ENCODE data around the gene ADAMTS17. TPM values are rescaled to one million over a fixed set of nuclear protein-coding genes. Genes with fewer than 3 reads are reported as not detected.

ADAMTS17 gene
- total RNA-seq, 2 experiments from 2014 or later = 0.99 to 1.2 TPM

- peak overlapping the region; percentile 80 for H3K4me3 Mint-ChIP-seq
- H3K27me3 Mint-ChIP-seq = peaks cover 11% of the 10 kb centered on the region
- H3K36me3 Mint-ChIP-seq = no peaks in the 10 kb centered on the region
- ChIA-PET CTCF (interaction anchor here (0.6 to 6.7 kb wide), 68 partner anchors 7 to 1078 kb away, joined by 3 to 182 read pairs (median 4); partner anchors contain the start of genes ADAMTS17, ASB7, LINS1 and LRRK1), POLR2A (interaction anchor here (0.6 to 1.8 kb wide), 6 partner anchors 9 to 246 kb away, joined by 3 to 5 read pairs (median 4); partner anchors contain the start of gene ADAMTS17)
- intact Hi-C loops (cut with micrococcal nuclease) = loop anchor here (1.0 kb wide), 4 partner anchors 33 to 658 kb away; no protein-coding TSS in a partner anchor
- H3K27ac Mint-ChIP-seq = peak overlapping the region; percentile 67
- no peaks in the 10 kb centered on the region for H3K9me3 Mint-ChIP-seq
- peaks cover 6% of the 10 kb centered on the region for H3K4me1 Mint-ChIP-seq (ENCODE audit: low read depth)
- DNase-seq = no peak
Observed at GRCh38 chr15:100350434-100351226, 8.9 kb upstream of the ADAMTS17 start.

DNA sequence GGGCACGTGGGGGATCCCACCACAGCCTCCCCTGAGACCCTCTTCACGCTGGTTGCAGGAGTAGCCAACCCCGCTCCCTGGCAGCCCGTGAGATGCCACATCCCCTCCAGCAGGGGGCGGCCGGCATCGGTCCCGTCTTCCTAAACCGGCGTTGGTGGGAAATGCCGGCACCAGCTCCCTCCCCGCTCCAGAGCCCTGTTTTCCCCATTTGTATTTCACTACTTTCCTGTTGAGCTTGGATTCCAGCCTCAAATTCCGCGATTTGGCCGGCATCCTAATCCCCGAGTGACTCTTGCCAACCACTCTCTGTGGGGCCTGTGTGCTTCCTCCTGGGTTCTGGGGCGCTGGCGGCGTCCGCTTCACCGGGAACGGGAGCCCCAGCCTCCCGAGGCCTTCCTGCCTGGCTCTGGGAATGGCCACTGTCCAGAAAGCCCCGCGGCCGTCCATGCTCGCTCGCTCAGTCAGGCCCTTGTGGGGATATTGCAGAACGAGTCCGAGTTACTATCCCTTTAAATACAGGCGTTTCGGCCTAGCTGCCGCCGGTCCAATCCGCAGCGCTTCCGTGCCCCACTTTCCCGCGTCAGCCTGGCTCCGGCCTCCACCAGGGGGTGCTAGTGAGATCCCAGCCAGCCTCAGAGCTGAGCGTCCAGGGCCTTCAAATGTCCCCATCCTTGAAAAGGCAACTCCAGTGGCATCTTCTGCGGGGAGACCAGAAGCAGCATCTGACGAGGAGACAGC, 8.1 kb upstream of the ADAMTS17 start:
- intact Hi-C loops (cut with micrococcal nuclease) = loop anchor here (1.0 kb wide), 5 partner anchors 33 to 658 kb away; no protein-coding TSS in a partner anchor
- H3K36me3 Mint-ChIP-seq = no peaks in the 10 kb centered on the region
- ChIA-PET POLR2A (interaction anchor here (0.6 to 1.8 kb wide), 8 partner anchors 8 to 252 kb away, joined by 3 to 5 read pairs (median 4); partner anchors contain the start of genes ADAMTS17, ASB7 and LINS1), CTCF (interaction anchor here (0.5 to 6.7 kb wide), 73 partner anchors 8 to 1077 kb away, joined by 3 to 182 read pairs (median 4); partner anchors contain the start of genes ADAMTS17, ASB7, LINS1 and LRRK1)
- peak overlapping the region; percentile 80 for H3K4me3 Mint-ChIP-seq
- H3K27me3 Mint-ChIP-seq = peaks cover 7% of the 10 kb centered on the region
- peak overlapping the region; percentile 69 for H3K27ac Mint-ChIP-seq
- DNase-seq = peak; percentile 94
- no peaks in the 10 kb centered on the region for H3K9me3 Mint-ChIP-seq
- peaks cover 6% of the 10 kb centered on the region for H3K4me1 Mint-ChIP-seq (ENCODE audit: low read depth)

- POLR2A ChIA-PET = interaction anchor here (0.7 to 1.8 kb wide), 2 partner anchors 222 to 253 kb away, joined by 4 read pairs; partner anchors contain the start of genes ASB7 and LINS1
- H3K36me3 Mint-ChIP-seq = no peaks in the 10 kb centered on the region
- peaks cover 6% of the 10 kb centered on the region for H3K4me1 Mint-ChIP-seq (ENCODE audit: low read depth)
- H3K27ac Mint-ChIP-seq = no peak overlapping the region
- H3K4me3 Mint-ChIP-seq = peak overlapping the region; percentile 80
- DNase-seq = no peak
- CTCF ChIA-PET = interaction anchor here (0.7 to 6.7 kb wide), 37 partner anchors 9 to 945 kb away, joined by 3 to 182 read pairs (median 6); partner anchors contain the start of genes ADAMTS17, ASB7, LINS1 and LRRK1
- peaks cover 5% of the 10 kb centered on the region for H3K27me3 Mint-ChIP-seq
- H3K9me3 Mint-ChIP-seq = no peaks in the 10 kb centered on the region
- intact Hi-C loops (cut with micrococcal nuclease) = loop anchor here (1.0 kb wide), 1 partner anchor 249 kb away; no protein-coding TSS in a partner anchor
Observed at GRCh38 chr15:100349321-100349695, 7.5 kb upstream of the ADAMTS17 start.

DNA sequence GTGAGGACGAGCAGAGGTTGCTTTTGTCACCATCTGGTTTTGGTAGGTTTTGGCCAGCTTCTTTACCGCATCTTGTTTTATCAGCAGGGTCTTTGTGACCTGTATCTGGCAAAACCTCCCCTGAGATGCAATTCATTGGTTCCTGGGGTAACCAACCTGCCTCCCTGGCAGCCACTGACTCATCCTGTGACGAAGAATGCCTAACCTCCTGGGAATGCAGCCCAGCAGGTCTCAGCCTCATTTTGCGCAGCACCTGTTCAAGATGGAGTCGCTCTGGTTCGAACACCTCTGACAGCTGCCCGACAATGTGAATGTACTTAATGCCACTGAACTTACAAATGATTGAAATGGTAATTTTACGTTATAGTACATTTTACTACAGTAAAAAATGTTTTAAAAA, 6.8 kb upstream of the ADAMTS17 start:
- Mint-ChIP-seq H3K36me3 (no peaks in the 10 kb centered on the region), H3K27me3 (peaks cover 5% of the 10 kb centered on the region), H3K4me1 (ENCODE audit: low read depth) (peaks cover 6% of the 10 kb centered on the region), H3K9me3 (no peaks in the 10 kb centered on the region), H3K4me3 (no peak overlapping the region), H3K27ac (no peak overlapping the region)
- no peak for DNase-seq
- POLR2A ChIA-PET = no interaction called here
- intact Hi-C loops (cut with micrococcal nuclease) = no loop called here
- CTCF ChIA-PET = interaction anchor here (0.9 to 6.7 kb wide), 13 partner anchors 10 to 569 kb away, joined by 3 to 182 read pairs (median 27); partner anchors contain the start of genes ADAMTS17, ASB7, LINS1 and LRRK1

- H3K27me3 Mint-ChIP-seq = peaks cover 4% of the 10 kb centered on the region
- H3K36me3 Mint-ChIP-seq = no peaks in the 10 kb centered on the region
- CTCF ChIA-PET = interaction anchor here (1.2 to 6.7 kb wide), 3 partner anchors 8 to 226 kb away, joined by 4 to 182 read pairs (median 10); partner anchors contain the start of gene ADAMTS17
- intact Hi-C loops (cut with micrococcal nuclease) = no loop called here
- POLR2A ChIA-PET = no interaction called here
- H3K4me1 Mint-ChIP-seq (ENCODE audit: low read depth) = peaks cover 6% of the 10 kb centered on the region
- H3K4me3 Mint-ChIP-seq = no peak overlapping the region
- H3K9me3 Mint-ChIP-seq = no peaks in the 10 kb centered on the region
- H3K27ac Mint-ChIP-seq = no peak overlapping the region
- no peak for DNase-seq
Observed at GRCh38 chr15:100346866-100347512, 5.2 kb upstream of the ADAMTS17 start.

- CTCF ChIA-PET = interaction anchor here (1.1 to 2.1 kb wide), 4 partner anchors 10 to 663 kb away, joined by 3 to 6 read pairs (median 4); no protein-coding TSS in a partner anchor
- Mint-ChIP-seq H3K4me3 (no peak overlapping the region), H3K27me3 (no peaks in the 10 kb centered on the region), H3K4me1 (ENCODE audit: low read depth) (peaks cover 6% of the 10 kb centered on the region), H3K27ac (no peak overlapping the region), H3K9me3 (no peaks in the 10 kb centered on the region), H3K36me3 (no peaks in the 10 kb centered on the region)
- DNase-seq = no peak
- intact Hi-C loops (cut with micrococcal nuclease) = no loop called here
- POLR2A ChIA-PET = no interaction called here
Observed at GRCh38 chr15:100345438-100345837, 3.7 kb upstream of the ADAMTS17 start.

DNA sequence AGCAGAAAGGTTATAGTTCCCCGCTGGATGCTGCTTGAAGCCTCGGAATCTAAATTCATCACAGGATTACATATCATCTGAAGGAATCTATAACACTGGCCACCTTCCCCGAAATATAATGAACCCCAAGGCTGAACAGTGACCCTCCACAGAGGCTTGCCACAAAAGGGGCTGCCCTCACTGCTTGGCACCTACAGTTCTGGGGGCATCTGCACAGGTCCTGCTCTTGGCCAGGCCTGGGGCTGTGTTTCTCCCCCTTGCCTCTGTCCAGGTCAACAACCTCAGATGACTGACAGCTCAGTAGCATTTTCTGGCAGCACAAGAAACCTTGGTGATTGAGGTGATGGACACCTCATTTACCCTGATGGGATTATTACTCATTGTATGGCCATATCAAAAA, 1.5 kb upstream of the ADAMTS17 start:
- no peak overlapping the region for H3K27ac Mint-ChIP-seq
- intact Hi-C loops (cut with micrococcal nuclease) = loop anchor here (2.0 to 5.0 kb wide), 3 partner anchors 260 to 859 kb away; partner anchors contain the start of genes ASB7 and LINS1
- no peaks in the 10 kb centered on the region for H3K9me3 Mint-ChIP-seq
- POLR2A ChIA-PET = no interaction called here
- no peaks in the 10 kb centered on the region for H3K27me3 Mint-ChIP-seq
- H3K36me3 Mint-ChIP-seq = no peaks in the 10 kb centered on the region
- CTCF ChIA-PET = interaction anchor here (1.4 to 1.6 kb wide), 3 partner anchors 12 to 663 kb away, joined by 5 to 11 read pairs (median 7); partner anchors contain the start of genes ASB7 and LINS1
- peaks cover 15% of the 10 kb centered on the region for H3K4me1 Mint-ChIP-seq (ENCODE audit: low read depth)
- no peak overlapping the region for H3K4me3 Mint-ChIP-seq
- no peak for DNase-seq

GRCh38 chr15:100341239-100341749, 481 bp downstream of the ADAMTS17 start:
- ChIA-PET POLR2A (no interaction called here), CTCF (interaction anchor here (8.1 kb wide), 1 partner anchor 8 kb away, joined by 182 read pairs; no protein-coding TSS in a partner anchor)
- H3K27ac Mint-ChIP-seq = no peak overlapping the region
- H3K4me3 Mint-ChIP-seq = peak overlapping the region; percentile 54
- H3K4me1 Mint-ChIP-seq (ENCODE audit: low read depth) = peaks cover 15% of the 10 kb centered on the region
- no peaks in the 10 kb centered on the region for H3K27me3 Mint-ChIP-seq
- H3K9me3 Mint-ChIP-seq = no peaks in the 10 kb centered on the region
- no peaks in the 10 kb centered on the region for H3K36me3 Mint-ChIP-seq
- intact Hi-C loops (cut with micrococcal nuclease) = loop anchor here (5.0 kb wide), 1 partner anchor 861 kb away; no protein-coding TSS in a partner anchor
- no peak for DNase-seq

DNA sequence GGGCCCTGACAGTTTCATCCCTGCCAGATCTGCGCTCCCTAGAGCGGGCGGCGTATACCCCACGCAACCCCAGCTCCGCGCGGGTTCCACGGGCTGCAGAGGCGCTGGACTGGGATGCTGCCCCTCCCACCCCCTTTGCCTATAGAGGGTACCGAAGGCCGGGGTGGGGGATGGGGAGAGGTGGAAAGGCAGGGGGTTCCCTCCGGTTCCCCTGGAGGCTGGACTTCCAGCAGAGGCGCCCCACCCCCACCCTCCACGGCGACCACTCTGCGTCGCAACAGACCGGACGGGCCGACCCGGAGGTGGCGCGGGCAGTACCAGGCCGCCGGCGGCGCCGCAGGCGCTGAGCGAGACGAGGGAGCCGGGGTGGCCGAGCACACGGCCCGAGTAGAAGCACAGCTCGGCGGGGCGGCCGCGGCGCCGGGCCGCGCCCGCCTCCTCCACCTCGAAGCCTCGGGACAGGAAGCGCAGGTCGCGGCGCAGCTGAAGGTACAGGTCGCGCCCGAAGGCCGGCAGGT, 995 bp downstream of the ADAMTS17 start:
- Mint-ChIP-seq H3K27me3 (no peaks in the 10 kb centered on the region), H3K36me3 (no peaks in the 10 kb centered on the region), H3K4me3 (peak overlapping the region; percentile 70), H3K27ac (no peak overlapping the region), H3K9me3 (no peaks in the 10 kb centered on the region), H3K4me1 (ENCODE audit: low read depth) (peaks cover 17% of the 10 kb centered on the region)
- intact Hi-C loops (cut with micrococcal nuclease) = loop anchor here (5.0 kb wide), 1 partner anchor 862 kb away; no protein-coding TSS in a partner anchor
- CTCF ChIA-PET = interaction anchor here (2.5 to 8.1 kb wide), 3 partner anchors 8 to 412 kb away, joined by 22 to 182 read pairs (median 23); no protein-coding TSS in a partner anchor
- DNase-seq = peak; percentile 35
- POLR2A ChIA-PET = no interaction called here

DNA sequence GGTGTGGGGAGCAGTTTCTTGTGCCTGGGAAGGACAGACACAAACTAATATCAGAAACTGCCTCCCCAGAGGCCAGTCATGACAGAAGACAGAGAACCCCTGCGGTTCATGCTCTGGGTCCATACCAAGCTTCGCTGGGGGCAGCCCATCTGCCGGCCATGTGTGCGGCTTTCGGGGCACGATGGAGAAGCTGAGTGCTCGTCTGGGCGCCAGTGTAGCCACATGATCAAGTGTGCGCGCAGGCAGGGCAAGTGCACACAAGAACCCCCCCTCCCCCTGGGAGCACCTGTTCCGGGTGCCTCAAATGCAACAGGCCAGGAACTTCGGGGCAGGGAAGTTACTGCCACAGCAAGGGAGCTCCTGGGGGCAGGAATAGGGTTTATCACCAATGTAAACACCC, 1.8 kb downstream of the ADAMTS17 start:
- ChIA-PET POLR2A (no interaction called here), CTCF (interaction anchor here (0.6 to 8.1 kb wide), 6 partner anchors 9 to 506 kb away, joined by 3 to 182 read pairs (median 16); no protein-coding TSS in a partner anchor)
- Mint-ChIP-seq H3K27me3 (no peaks in the 10 kb centered on the region), H3K9me3 (no peaks in the 10 kb centered on the region), H3K27ac (no peak overlapping the region), H3K36me3 (no peaks in the 10 kb centered on the region), H3K4me3 (peak overlapping the region; percentile 70), H3K4me1 (ENCODE audit: low read depth) (peaks cover 24% of the 10 kb centered on the region)
- no peak for DNase-seq
- intact Hi-C loops (cut with micrococcal nuclease) = loop anchor here (1.0 to 10.0 kb wide), 6 partner anchors 228 to 1055 kb away; partner anchors contain the start of gene MEF2A

Data from activated CD4-positive, alpha-beta memory T cell treated with anti-CD3 and anti-CD28 coated beads for 36 hours (primary cell).